Measurements from ENCODE around the gene CDH4.

CDH4 gene

DNA sequence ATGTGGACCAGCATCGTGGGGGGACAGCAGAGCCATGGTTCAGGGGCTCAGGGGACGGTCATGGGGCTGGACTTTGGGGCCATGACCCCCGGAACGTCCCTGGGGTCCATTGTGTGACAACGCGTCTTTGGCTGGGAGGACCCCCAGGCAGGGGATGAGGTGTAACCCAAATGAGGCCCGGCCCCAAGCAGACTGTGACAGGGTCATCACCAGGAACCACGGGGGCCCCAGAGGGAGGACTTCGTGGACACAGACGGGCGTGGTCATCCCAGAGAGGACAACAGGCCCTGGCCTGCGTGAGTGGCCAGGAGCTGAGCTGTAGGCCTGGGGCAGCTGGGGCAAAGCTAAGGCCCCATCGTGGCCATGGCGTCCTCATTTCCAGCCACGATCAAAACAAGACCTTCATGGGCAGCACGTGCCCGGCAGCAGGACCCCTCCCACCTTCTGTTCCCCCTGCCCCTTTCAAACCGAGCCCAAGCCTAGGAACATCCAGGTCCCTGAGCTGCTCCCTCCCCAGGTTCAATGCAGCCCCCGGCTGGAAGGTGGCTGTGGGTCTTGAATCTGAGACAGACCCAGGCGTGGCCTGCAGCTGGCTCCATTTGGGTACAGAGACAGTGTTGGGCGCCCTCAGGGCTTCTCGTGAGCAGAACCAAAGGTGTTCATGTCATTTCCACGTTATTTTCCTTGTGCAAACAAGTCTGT lies 625.9 kb downstream of the CDH4 start:
- DNase-seq (ENCODE audit: low spot score in 2 of 2) = no peak
- Histone ChIP-seq H3K4me1 (no peaks in the 10 kb centered on the region), H3K4me3 (no peak overlapping the region), H3K36me3 (replicated peaks) (no peaks in the 10 kb centered on the region), H3K9me3 (no peaks in the 10 kb centered on the region), H3K27me3 (ENCODE audit: low read depth) (peaks cover 20% of the 10 kb centered on the region)
- in situ Hi-C loops (cut with MboI; ENCODE audit: low sequenced_read_pairs) = loop anchor here (25.0 kb wide), 2 partner anchors 1666 to 1916 kb away; partner anchors contain the start of gene CDH26

DNA sequence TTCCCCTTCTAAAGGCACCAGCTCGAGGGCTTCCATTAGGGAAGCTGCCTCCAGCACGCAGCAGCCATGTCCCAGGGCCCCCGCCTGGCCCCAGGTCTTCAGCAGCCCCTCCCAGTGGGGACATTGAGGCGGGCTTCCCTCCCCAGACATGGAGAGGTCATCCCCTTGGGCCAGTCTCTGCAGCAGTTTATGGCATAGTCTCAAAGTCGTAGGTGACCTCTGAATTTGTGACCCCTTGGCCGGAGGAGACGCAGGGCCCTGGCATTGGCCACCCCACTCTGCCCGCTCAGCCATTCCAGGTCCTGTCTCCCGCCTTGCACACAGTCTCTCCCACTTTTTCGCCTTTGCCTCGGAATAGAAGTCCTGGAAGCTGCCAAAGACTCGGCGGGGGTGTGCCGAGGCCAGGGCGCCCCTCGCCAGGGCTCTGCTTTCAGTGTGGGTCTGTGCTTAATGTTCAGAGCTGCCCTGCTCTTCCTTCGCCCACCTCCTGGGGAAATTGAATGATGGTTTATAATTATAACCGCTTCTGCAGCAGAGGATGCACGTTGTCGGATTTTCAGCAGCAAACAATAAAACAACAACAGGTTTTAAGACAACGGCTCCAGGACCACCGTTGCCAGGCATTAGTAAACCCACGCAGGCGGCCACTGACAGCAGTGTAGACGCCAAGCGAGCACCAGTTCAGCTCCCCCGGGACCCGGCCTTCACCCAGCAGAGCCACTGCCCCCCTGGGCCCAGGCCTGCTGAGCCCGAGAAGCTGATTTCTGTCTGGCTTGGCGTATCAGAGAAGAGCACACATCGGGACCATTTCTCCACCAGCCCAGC lies 626.6 kb downstream of the CDH4 start:
- Histone ChIP-seq H3K27me3 (ENCODE audit: low read depth) (peaks cover 25% of the 10 kb centered on the region), H3K4me3 (no peak overlapping the region), H3K9me3 (no peaks in the 10 kb centered on the region), H3K36me3 (replicated peaks) (no peaks in the 10 kb centered on the region), H3K4me1 (no peaks in the 10 kb centered on the region)
- in situ Hi-C loops (cut with MboI; ENCODE audit: low sequenced_read_pairs) = loop anchor here (25.0 kb wide), 2 partner anchors 1666 to 1916 kb away; partner anchors contain the start of gene CDH26
- no peak for DNase-seq (ENCODE audit: low spot score in 2 of 2)

DNA sequence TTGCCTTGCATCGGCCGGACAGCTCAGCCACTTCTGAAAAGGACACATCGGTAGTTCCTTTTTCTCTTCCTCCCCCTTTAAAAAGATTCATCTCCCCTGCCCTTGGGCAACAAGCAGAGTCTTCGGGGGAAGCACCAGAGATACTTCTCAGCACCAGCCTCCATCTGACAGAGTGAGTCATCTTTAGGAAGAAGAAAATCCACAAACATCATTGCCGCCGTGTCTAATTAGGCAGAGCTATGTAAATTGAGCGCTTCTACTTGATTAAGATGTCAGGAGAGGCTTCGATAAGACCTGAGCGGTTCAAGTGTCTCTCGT lies 627.2 kb downstream of the CDH4 start:
- no peaks in the 10 kb centered on the region for H3K36me3 ChIP-seq (replicated peaks)
- H3K4me1 ChIP-seq = no peaks in the 10 kb centered on the region
- no peaks in the 10 kb centered on the region for H3K9me3 ChIP-seq
- no peak overlapping the region for H3K4me3 ChIP-seq
- H3K27me3 ChIP-seq (ENCODE audit: low read depth) = peaks cover 31% of the 10 kb centered on the region
- no peak for DNase-seq (ENCODE audit: low spot score in 2 of 2)
- in situ Hi-C loops (cut with MboI; ENCODE audit: low sequenced_read_pairs) = loop anchor here (25.0 kb wide), 2 partner anchors 1667 to 1917 kb away; partner anchors contain the start of gene CDH26

DNA sequence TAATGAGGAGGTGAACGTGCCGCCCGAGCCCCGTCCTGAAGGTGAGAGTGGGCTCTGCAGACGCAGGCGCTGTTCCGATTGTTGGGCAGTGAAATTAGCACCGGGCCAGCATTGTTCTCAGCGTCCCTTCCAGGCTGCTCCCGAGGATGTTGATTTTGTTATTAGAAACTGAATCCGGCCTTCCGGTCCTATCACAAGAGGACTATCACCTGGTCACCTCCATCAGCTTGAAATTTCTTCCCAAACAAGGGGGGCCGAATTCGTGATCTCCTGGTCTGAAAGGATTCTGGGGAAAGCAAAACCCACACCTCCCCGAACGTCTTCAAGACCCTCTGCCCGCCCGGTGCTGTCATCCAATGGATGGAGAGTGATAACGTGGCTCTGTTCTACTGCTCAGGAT lies 627.6 kb downstream of the CDH4 start:
- Histone ChIP-seq H3K4me1 (no peaks in the 10 kb centered on the region), H3K4me3 (no peak overlapping the region), H3K27me3 (ENCODE audit: low read depth) (peaks cover 32% of the 10 kb centered on the region), H3K36me3 (replicated peaks) (no peaks in the 10 kb centered on the region), H3K9me3 (no peaks in the 10 kb centered on the region)
- in situ Hi-C loops (cut with MboI; ENCODE audit: low sequenced_read_pairs) = loop anchor here (25.0 kb wide), 2 partner anchors 1667 to 1917 kb away; partner anchors contain the start of gene CDH26
- no peak for DNase-seq (ENCODE audit: low spot score in 2 of 2)

DNA sequence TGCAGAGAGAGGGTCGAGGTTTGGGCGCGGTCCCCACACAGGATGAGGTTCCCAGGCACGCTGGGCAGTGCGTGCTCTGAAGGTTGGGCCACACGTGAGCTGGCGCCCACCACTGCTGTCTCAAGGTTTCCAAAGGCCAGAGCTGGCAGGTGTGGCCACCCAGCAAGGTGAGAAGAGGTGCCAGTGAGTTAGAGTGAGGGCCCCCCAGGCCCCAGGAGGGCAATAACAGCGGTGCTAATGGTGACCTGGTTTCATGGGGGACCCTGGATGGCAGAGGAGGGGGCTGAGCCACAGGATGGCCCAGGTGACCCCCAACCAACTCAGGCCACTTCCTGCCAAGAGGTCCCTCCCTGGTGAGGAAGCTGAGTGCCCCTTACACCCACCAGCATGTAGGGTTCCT lies 628.6 kb downstream of the CDH4 start:
- Histone ChIP-seq H3K9me3 (no peaks in the 10 kb centered on the region), H3K36me3 (replicated peaks) (no peaks in the 10 kb centered on the region), H3K27me3 (ENCODE audit: low read depth) (peaks cover 34% of the 10 kb centered on the region), H3K4me1 (no peaks in the 10 kb centered on the region), H3K4me3 (no peak overlapping the region)
- no peak for DNase-seq (ENCODE audit: low spot score in 2 of 2)
- in situ Hi-C loops (cut with MboI; ENCODE audit: low sequenced_read_pairs) = loop anchor here (25.0 kb wide), 2 partner anchors 1668 to 1918 kb away; partner anchors contain the start of gene CDH26

GRCh38 chr20:61881416-61881815 lies 629.4 kb downstream of the CDH4 start:
- peaks cover 34% of the 10 kb centered on the region for H3K27me3 ChIP-seq (ENCODE audit: low read depth)
- no peaks in the 10 kb centered on the region for H3K4me1 ChIP-seq
- no peaks in the 10 kb centered on the region for H3K36me3 ChIP-seq (replicated peaks)
- in situ Hi-C loops (cut with MboI; ENCODE audit: low sequenced_read_pairs) = loop anchor here (25.0 kb wide), 2 partner anchors 1669 to 1919 kb away; partner anchors contain the start of gene CDH26
- H3K4me3 ChIP-seq = no peak overlapping the region
- H3K9me3 ChIP-seq = no peaks in the 10 kb centered on the region
- no peak for DNase-seq (ENCODE audit: low spot score in 2 of 2)

DNA sequence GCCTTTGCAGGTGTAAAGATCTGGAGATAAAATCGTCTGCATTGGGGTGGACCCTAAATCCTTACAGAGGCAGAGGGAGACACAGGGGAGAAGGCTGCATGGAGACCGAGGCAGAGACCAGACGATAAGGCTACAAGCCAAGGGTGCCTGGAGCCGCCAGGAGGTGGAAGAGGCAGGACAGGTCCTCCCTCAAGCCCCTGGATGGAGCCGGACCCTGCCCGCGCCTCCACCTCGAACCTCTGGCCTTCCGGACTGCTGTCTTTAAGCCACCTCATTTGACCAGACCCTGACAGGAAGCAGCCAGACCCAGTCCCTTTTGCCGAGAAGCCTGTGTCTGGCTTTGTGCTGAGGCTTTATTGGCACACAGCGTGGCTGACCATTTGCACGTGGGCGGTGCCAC lies 629.8 kb downstream of the CDH4 start:
- Histone ChIP-seq H3K27me3 (ENCODE audit: low read depth) (peaks cover 34% of the 10 kb centered on the region), H3K4me3 (no peak overlapping the region)
- in situ Hi-C loops (cut with MboI; ENCODE audit: low sequenced_read_pairs) = loop anchor here (25.0 kb wide), 2 partner anchors 1670 to 1920 kb away; partner anchors contain the start of gene CDH26

DNA sequence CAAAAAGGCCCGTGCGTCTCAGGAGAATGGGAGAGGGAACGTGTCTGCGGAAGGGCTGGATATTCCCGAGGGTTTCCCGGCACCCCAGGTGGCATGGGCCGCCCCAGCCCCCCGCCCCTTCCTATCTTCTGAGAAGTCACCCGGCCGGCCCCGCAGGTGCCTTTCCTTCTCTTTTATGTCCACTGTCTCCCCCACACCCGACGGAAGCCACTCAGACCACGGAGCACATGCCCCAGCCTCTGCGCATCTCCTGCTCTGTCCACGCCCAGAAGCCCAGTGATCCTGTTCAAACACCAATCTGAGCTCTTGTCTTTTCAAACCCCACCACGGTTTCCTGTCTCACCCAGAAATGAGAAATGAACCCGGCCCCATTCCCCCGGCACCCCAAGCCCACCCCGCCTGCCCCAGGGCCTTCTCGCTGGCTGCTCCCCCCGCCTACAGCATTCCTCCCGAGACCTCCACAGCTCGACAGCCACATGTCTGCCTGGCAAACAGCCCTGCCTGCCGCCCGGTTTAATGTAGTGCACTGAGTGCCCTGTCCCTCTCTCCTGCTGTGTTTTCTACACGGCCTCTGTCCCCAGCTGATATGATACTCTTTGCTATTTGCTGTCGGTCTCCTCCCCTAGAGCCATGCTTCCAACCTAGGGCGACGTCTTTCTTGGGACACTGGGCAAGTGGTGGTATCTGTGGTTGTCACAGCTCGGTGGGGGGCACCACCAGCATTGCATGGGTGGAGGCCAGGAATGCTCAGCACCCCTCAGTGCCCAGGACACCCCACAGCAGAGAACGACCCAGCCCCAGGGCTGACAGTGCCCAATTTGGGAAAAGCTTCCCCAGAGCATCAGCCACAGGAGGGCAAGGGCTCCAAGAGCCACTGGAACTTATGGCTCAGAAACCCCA lies 630.9 kb downstream of the CDH4 start:
- no peaks in the 10 kb centered on the region for H3K9me3 ChIP-seq
- H3K4me1 ChIP-seq = no peaks in the 10 kb centered on the region
- in situ Hi-C loops (cut with MboI; ENCODE audit: low sequenced_read_pairs) = loop anchor here (25.0 kb wide), 2 partner anchors 1671 to 1921 kb away; partner anchors contain the start of gene CDH26
- no peak for DNase-seq (ENCODE audit: low spot score in 2 of 2)
- H3K36me3 ChIP-seq (replicated peaks) = no peaks in the 10 kb centered on the region
- no peak overlapping the region for H3K4me3 ChIP-seq
- peaks cover 34% of the 10 kb centered on the region for H3K27me3 ChIP-seq (ENCODE audit: low read depth)

More for the DNA sequence above, 629.8 kb downstream of the CDH4 start:
- Histone ChIP-seq H3K36me3 (replicated peaks) (no peaks in the 10 kb centered on the region), H3K9me3 (no peaks in the 10 kb centered on the region), H3K4me1 (no peaks in the 10 kb centered on the region)
- no peak for DNase-seq (ENCODE audit: low spot score in 2 of 2)

GRCh38 chr20:61883857-61884393 lies 631.9 kb downstream of the CDH4 start:
- H3K9me3 ChIP-seq = no peaks in the 10 kb centered on the region
- H3K4me3 ChIP-seq = no peak overlapping the region
- H3K36me3 ChIP-seq (replicated peaks) = no peaks in the 10 kb centered on the region
- H3K4me1 ChIP-seq = no peaks in the 10 kb centered on the region
- H3K27me3 ChIP-seq (ENCODE audit: low read depth) = peaks cover 34% of the 10 kb centered on the region
- no peak for DNase-seq (ENCODE audit: low spot score in 2 of 2)
- in situ Hi-C loops (cut with MboI; ENCODE audit: low sequenced_read_pairs) = loop anchor here (25.0 kb wide), 2 partner anchors 1672 to 1922 kb away; partner anchors contain the start of gene CDH26

GRCh38 chr20:61884571-61885389 lies 632.7 kb downstream of the CDH4 start:
- no peaks in the 10 kb centered on the region for H3K36me3 ChIP-seq (replicated peaks)
- no peak for DNase-seq (ENCODE audit: low spot score in 2 of 2)
- in situ Hi-C loops (cut with MboI; ENCODE audit: low sequenced_read_pairs) = loop anchor here (25.0 kb wide), 2 partner anchors 1672 to 1922 kb away; partner anchors contain the start of gene CDH26
- H3K4me1 ChIP-seq = no peaks in the 10 kb centered on the region
- peaks cover 27% of the 10 kb centered on the region for H3K27me3 ChIP-seq (ENCODE audit: low read depth)
- H3K4me3 ChIP-seq = no peak overlapping the region
- no peaks in the 10 kb centered on the region for H3K9me3 ChIP-seq

DNA sequence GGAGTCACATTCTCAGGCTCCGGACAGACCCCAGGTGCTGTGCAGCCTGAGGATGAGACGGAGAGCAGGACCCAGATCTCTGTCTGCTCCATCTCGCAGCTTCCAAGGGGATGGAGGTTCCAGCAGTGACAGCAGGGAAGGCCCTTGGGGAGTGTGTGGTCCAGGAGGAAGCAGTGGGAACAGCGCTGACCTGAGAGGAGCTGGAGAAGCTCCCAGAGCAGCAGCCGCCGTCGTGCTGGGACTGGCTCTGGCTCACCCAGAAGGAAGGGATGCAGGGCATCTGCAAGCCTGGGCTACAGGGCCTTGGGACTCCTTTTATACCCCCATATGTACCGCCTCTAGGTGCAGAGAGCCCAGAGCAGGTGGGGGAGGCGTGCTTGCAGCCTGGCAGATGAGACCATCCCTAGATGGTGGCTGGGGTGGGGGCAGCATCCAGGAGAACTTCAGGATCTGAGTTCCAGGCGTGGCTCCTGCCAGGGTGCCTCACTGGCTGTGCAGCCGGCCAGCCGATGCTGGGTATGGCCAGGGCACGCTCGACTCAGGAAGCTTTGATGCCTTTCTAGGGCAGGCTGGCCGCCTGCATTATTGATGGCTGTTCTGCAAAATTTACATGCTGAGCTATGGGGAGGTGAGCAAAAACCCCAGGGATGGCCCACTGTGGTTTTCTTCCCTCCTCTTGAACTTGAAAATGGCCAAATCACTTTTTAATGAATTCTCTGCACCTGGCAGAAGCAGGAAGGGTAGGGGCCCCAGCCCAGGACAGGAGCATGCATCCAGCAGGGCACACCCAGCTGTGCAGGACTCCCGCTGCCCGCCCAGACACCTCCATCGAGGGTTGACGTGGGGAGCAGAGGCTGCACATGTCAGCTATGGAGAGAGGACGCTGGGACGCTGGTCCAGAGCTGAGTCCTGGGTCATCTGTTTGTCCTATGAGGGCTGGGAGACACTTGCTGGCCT lies 634.0 kb downstream of the CDH4 start:
- Histone ChIP-seq H3K9me3 (no peaks in the 10 kb centered on the region), H3K36me3 (replicated peaks) (no peaks in the 10 kb centered on the region), H3K4me1 (no peaks in the 10 kb centered on the region), H3K4me3 (no peak overlapping the region), H3K27me3 (ENCODE audit: low read depth) (peaks cover 24% of the 10 kb centered on the region)
- DNase-seq (ENCODE audit: low spot score in 2 of 2) = no peak
- in situ Hi-C loops (cut with MboI; ENCODE audit: low sequenced_read_pairs) = loop anchor here (25.0 kb wide), 2 partner anchors 1674 to 1924 kb away; partner anchors contain the start of gene CDH26

All from HAP-1 (cell line).